Activated CD4-positive, alpha-beta T cell treated with anti-CD3 and anti-CD28 coated beads for 4 hours (primary cell): ENCODE results near the gene MT1B.
A peak's percentile ranks its signal among the peaks of the same experiment; 100 is the strongest.
"Not testable (repeated sequence)": the region's sequence is repeated elsewhere in the genome, so short reads cannot be mapped to it uniquely, and the experiment has no call there.

ENCODE experiments used
- DNase-seq, 2 donors: peaks; one replicate each; pipeline ENCODE4 v3.0.0-alpha.2; 2020

Gene MT1B

DNA sequence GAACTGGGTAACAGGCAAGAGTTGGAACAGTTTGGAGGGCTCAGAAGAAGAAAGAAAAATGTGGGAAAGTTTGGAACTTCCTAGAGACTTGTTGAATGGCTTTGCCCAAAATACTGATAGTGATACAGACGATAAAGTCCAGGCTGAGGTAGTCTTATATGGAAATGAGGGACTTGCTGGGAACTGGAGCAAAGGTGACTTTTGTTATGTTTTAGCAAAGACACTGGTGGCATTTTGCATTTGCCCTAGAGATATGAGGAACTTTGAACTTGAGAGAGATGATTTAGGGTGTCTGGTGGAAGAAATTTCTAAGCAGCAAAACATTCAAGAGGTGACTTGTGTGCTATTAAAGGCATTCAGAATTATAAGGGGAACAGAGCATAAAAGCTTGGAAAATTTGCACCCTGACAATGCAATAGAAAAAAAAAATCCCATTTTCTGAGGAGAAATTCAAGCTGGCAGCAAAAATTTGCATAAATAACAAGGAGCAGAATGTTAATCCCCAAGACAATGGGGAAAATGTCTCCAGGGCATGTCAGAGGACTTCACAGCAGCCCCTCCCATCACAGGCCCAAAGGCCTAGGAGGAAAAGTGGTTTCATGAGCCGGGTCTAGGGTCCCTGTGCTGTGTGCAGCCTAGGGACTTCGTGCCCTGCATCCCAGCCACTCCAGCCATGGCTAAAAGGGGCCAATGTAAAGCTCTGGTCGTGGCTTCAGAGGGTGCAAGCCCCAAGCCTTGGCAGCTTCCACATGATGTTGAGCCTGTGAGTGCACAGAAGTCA is 29.8 kb upstream of the MT1B start:
- not testable (repeated sequence) for DNase-seq

DNA sequence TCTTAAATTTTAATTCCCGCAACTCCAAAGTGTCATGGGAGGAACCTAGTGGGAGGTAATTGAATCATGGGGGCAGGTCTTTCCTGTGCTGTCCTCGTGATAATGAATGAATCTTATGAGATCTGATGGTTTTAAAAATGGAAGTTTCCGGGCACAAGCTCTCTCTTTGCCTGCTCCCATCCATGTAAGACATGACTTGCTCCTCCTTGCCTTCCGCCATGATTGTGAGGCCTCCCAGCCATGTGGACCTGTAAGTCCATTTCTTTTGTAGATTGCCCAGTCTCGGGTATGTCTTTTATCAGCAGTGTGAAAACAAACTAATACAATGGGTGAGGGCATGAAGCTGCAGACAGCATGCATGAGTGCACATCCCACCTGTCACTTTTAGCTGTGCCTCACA is 28.5 kb upstream of the MT1B start:
- DNase-seq: not testable (repeated sequence)

DNA sequence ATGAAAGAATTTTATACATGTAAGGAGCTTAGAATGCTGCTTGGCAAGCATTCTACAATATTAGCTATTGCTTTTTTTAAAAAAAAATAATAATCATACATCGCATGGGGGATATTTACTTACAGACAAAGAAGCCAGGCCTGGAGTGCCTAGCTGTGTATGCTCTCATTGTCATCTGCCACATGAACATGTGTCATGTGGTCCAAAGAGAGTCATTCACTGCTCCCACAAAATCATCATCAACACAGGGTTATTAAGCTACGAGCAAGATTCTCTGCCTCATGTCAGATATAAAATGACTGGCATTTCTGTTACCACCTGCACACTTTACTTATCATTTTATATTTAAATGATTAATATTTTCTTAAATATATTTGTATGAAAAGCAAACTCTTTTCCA is 28.0 kb upstream of the MT1B start:
- DNase-seq: no peak

DNA sequence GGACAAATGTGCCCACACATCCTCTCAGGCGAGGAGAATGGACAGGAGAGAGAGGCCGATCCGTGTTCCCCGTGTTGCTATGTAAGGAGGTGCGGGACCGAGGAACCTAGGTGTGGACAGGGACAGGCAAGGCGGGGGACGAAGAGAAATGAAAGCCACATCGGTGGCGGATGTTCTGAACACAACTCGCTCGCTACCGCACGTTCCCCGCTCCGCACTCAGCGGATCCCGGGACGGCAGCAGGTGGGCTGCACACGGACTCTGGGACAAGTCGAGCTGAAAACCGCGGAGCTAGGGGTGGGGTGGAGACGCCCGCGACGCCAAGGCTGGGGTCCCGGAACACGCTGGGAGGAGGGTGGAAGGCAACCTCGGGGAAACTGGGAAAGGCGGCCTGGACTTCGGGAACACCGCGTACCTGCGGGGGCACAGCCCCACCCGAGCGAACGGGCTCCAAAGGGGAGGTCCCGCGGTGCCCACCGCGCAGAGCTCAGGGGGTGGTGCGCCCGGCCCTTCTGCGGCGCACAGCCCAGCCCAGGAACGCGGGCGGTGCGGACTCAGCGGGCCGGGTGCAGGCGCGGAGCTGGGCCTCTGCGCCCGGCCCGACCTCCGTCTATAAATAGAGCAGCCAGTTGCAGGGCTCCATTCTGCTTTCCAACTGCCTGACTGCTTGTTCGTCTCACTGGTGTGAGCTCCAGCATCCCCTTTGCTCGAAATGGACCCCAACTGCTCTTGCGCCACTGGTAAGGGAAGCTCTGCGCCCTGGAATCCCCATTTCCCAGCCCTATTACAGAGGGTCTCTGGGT is 26.3 kb upstream of the MT1B start, which contains the start of gene MT1E:
Gene MT1E, plus strand, starts transcription at position 642 of the 803 bp plus-strand sequence. Its CDS starts 71 bp downstream, at position 713.
- DNase-seq: peak in 1 of 2 donors; percentile 24

DNA sequence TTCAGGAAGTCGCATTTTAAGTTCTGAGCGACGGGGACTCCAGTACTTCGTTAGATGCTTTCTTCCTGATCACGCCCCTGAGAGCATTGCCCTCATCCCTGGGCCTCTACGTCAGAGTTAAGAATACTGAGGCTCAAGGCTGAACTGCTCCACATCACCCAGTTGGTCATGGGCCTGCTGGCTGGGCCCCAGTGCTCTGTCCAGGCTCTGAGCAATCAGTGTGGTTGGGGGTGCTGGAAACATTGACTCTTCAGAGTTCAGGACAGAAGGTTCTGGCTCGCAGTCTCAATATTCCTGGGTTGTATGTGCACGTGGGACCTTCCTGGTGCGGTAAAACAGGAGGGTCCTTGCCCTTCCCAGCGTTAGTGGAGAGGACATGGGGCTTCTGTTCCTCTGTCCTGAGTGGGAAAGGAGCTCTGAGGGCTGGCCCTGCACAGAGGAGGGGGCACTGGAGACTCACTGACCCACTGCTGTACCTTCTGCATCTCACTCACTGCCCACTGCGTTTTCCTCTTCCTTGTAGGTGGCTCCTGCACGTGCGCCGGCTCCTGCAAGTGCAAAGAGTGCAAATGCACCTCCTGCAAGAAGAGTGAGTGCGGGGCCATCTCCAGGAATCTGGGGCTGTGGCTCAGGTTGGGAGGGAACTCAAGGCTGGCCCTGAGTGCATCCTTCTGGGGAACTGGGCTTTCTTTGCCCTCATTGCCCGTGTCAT is 25.6 kb upstream of the MT1B start:
- no peak for DNase-seq

DNA sequence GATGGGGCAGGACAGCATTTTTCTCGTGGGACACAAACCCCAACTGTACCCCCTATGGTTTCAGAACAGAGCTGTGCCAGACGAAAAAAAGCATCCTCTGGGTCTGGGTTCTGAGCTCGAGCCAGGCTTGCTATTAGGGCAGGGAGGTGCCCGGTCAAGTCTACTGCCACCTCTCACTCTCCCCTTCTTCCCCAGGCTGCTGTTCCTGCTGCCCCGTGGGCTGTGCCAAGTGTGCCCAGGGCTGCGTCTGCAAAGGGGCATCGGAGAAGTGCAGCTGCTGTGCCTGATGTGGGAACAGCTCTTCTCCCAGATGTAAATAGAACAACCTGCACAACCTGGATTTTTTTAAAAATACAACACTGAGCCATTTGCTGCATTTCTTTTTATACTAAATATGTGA is 25.0 kb upstream of the MT1B start:
- no peak for DNase-seq

DNA sequence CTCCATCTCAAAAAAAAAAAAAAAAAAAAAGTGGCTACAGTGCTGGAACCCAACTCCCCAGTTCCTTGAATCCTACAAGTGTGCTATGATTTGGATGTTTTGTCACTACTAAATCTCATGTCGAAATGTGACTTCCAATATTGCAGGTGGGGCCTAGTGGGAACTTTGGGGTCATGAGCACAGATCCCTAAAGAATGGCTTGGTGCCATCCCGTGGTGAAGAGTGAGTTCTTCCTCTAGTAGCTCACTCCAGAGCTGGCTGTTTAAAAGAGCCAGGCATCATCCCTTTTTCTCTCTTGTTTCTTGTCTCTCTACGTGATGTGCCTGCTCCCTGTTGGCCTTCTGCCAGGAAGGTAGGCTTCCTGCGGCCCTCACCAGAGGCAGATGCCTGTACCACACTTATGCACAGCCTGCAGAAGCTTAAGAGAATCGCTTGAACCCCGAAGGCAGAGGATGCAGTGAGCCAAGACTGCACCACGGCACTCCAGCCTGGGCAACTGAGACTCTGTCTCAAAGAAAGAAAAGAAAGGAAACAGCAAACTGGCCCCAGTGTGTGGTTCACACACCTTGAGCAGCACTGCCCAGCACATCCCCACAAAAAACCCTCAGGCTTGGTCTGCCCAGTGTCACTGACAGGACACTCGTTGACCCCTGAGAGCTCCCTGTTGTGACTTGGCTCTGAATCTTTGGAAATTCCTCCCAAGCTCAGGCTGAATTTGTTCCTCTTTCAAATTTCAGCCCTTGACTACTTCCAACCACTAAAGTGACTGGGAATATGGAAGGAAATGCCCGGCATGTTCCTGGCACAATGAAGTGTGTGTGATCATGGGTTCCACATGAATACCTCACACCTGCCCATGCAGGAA is 23.0 kb upstream of the MT1B start:
- DNase-seq: no peak

DNA sequence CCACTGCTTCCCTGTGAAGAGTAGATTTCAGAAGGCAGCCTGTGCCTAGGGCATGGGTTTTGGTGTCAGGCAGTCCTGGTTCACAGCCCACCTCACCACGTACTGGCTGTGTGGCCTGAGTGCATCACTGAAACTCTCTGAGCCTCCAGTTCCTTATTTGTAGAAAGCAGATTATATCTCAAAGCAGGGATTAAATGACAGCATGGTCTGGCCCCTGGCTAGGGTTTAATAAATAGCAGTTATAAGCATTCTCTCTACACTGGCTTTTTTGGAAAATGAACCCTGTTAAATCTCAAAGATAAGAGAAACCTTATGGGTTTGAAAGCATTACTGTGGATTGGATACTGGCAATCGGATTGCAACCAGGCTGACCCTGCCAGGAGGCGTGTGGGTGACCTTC is 22.2 kb upstream of the MT1B start:
- no peak for DNase-seq

DNA sequence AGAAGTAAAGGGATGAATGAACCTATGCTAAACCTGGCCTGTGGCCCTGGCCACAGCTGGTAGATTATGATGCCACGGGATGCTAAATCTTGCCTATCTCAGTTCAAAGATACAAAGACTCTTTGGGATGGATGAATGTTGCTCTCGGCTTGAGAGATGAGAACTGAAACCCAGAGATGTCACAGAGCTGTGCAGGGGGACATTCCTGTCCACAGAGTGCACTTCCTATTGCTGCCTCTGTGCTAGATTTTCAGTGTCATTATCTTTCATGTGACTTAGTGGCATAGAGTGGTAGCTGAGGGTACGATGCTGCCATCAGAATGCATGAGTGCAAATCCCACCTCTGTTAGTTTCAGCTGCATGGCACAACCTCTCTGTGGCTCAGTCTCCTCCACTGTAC is 21.6 kb upstream of the MT1B start:
- no peak for DNase-seq

DNA sequence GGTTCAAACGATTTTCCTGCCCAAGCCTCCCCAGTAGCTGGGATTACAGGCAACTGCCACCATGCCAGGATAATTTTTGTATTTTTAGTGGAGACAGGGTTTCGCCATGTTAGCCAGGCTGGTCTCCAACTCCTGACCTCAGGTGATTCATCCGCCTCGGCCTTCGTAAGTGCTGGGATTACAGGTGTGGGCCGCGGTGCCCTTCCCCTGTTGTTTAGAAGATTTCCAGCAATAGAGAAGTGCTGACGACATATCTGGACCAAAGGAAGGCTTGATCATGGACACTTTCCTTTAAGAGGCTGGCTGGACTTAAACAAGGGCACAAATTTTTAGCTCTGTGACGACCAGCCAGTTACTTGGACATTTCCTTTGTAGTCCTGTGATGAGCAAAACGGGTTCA is 20.5 kb upstream of the MT1B start:
- DNase-seq: no peak

DNA sequence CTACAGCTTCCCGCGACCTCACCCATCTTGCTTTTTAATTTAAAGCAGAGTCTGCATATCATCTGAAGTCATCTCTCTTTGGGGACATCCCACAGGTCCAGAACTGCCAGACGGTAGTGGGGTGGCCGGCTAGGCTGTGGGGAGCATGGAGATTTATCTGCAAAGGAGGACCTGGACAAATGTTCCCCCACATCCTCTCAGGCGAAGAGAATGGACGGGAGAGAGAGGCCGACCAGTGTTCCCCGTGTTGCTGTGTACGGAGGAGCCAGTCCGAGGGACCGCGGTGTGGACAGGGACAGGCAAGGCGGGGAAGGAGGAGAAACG is 19.9 kb upstream of the MT1B start:
- DNase-seq: no peak

DNA sequence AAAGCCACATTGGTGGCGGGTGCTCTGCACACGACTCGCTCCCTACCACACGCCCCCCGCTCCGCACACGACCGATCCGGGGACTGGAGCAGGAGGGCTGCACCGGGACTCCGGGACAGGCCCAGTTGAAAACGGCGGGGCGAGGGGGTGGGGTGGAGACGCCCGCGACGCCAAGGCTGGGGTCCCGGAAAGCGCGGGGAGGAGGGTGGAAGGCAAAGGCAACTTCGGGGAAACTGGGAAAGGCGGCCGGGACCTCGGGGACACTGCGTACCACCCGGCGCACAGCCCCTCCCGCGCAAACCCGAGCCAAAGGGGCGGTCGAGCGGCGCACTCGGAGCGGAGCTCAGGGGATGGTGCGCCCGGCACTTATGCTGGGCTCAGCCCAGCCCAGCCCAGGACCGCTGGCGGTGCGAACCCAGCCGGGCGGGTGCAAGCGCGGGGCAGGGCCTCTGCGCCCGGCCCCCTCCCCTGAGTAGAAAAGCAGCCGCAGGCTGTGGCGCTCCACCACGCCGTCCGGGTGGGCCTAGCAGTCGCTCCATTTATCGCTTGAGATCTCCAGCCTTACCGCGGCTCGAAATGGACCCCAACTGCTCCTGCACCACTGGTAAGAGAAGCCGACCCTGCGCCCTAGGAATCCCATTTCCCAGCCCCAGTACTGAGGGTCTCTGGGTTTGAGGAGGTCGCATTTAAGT is 19.4 kb upstream of the MT1B start, which contains the start of gene MT1M:
Gene MT1M, plus strand, starts transcription at position 504 of the 692 bp plus-strand sequence. Its CDS starts 73 bp downstream, at position 577.
- DNase-seq: no peak

DNA sequence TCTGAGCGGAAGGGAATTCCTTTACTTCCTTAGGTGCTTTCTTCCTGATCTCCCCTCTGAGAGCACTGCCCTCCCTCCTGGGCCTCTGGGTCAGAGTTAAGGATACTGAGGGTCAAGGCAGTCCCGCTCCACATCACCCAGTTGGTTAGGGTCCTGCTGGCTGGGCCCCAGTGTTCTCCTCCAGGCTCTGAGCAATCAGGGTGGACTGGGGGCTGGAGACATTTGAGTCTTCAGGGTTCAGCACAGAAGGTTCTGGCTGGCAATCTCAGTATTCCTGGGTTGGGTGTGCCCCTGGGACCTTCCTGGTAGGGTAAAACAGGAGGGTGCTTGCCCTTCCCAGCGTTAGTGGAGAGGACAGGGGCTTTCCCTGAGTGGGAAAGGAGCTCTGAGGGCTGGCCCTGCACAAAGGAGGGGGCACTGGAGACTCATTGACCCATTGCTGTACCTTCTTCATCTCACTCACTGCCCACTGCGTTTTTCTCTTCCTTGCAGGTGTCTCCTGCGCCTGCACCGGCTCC is 18.8 kb upstream of the MT1B start:
- no peak for DNase-seq

DNA sequence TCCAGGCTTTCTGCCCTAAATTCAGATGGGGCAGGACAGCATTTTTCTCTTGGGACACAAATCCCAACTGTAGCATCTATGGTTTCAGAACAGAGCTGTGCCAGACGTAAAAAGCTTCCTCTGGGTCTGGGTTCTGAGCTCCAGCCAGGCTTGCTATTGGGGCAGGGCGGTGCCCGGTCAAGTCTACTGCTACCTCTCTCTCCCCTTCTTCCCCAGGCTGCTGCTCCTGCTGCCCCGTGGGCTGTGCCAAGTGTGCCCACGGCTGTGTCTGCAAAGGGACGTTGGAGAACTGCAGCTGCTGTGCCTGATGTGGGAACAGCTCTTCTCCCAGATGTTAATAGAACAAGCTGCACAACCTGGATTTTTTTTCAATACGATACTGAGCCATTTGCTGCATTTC is 18.2 kb upstream of the MT1B start:
- DNase-seq: no peak

DNA sequence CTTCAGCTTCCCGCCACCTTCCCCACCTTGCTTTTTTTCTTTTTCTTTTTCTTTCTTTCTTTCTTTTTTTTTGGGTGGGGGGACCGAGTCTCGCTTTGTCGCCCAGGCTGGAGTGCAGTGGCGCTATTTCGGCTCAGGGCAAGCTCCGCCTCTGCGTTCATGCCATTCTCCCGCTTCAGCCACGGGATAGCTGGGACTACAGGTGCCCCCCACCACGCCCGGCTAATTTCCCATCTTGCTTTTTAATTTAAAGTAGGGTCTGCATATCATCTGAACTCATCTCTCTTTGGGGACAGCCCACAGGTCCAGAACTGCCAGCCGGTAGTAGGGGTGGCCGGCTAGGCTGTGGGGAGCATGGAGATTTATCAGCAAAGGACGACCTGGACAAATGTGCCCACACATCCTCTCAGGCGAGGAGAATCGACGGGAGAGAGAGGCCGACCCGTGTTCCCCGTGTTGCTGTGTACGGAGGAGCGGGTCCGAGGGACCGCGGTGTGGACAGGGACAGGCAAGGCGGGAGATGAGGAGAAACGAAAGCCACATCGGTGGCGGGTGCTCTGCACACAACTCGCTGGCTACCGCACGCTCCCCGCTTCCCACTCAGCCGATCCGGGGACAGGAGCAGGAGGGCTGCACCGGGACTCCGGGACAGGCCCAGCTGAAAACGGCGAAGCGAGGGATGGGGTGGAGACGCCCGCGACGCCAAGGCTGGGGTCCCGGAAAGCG is 16.8 kb upstream of the MT1B start:
- DNase-seq: no peak

DNA sequence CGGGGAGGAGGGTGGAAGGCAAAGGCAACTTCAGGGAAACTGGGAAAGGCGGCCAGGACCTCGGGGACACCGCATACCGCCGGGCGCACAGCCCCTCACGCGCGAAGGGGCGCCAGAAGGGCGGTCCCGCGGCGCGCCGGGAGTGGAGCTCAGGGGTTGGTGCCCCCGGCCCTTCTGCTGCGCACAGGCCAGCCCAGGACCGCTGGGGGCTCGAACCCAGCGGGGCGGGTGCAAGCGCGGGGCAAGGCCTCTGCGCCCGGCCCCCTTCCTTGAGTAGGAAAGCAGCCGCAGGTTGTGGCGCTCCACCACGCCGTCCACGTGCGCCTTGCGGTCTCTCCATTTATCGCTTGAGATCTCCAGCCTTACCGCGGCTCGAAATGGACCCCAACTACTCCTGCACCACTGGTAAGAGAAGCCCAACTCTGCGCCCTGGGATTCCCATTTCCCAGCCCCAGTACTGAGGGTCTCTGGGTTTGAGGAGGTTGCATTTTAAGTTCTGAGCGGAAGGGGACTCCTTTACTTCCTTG is 16.2 kb upstream of the MT1B start:
- no peak for DNase-seq

DNA sequence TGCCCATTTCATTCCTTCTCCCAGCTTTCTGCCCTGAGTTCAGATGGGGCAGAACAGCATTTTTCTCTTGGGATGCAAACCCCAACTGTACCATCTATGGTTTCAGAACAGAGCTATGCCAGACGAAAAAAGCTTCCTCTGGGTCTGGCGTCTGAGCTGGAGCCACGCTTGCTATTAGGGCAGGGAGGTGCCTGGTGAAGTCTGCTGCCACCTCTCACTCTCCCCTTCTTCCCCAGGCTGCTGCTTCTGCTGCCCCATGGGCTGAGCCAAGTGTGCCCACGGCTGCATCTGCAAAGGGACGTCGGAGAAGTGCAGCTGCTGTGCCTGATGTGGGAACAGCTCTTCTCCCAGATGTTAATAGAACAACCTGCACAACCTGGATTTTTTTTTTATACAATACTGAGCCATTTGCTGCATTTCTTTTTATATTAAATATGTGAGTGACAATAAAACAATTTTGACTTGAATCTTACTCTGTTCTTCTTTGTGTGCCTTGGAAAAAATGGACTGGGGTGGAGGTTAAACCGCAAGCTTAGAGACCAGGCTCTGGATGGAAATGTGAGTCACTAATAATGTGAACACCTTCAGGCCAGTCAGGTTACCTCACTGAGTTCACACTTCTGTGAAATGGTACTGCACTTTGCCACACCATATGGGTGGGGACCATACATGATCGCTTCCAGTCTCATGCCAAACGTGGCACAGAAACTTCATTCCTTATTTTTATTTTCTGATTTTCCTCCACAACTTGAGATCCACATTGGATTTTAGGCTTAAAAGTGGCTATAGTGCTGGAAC is 14.9 kb upstream of the MT1B start:
- DNase-seq: no peak

DNA sequence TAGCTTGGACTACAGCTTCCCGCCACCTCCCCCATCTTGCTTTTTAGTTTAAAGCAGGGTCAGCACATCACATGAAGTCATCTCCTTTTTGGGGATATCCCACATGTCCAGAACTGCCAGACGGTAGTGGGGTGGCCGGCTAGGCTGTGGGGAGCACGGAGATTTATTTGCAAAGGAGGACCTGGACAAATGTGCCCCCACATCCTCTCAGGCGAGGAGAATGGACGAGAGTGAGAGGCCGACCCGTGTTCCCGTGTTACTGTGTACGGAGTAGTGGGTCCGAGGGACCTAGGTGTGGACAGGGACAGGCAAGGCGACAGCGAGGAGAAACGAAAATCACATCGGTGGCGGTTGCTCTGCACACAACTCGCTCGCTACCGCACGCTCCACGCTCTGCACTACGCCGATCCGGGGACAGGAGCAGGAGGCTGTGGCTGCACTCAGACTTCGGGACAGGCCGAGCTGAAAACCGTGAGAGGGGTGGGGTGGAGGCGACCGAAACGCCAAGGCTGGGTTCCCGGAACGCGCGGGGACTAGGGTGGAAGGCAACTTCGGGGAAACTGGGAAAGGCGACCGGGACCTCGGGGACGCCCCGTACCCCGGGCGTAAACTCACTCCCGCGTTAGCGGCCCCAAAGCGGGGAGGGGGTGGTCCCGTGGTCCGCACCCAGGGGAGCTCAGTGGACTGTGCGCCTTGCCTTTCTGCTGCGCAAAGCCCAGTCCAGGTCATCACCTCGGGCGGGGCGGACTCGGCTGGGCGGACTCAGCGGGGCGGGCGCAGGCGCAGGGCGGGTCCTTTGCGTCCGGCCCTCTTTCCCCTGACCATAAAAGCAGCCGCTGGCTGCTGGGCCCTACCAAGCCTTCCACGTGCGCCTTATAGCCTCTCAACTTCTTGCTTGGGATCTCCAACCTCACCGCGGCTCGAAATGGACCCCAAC is 13.6 kb upstream of the MT1B start, which contains the start of gene MT1A:
Gene MT1A, plus strand, starts transcription at position 853 of the 937 bp plus-strand sequence. Its CDS starts 73 bp downstream, at position 926.
- DNase-seq: no peak

DNA sequence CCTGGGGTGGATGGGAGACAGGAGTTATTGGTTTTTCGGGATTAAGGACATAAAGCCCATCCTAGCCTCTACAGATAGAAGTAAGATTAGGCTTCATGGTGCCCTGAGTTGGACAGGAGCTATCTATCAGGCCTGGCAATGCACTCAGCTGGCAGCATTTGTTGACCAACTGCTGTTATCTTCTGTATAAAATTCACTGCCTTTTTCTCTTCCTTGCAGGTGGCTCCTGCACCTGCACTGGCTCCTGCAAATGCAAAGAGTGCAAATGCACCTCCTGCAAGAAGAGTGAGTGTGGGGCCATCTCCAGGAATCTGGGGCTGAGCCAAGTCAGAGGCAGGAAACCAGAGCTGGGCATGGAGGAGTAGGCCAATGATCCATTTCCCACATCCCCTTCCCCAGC is 12.6 kb upstream of the MT1B start:
- DNase-seq: no peak
